Stomach (tissue), 4 donors: ENCODE measurements around the gene B4GALNT3.
"Not testable (repeated sequence)": the region's sequence is repeated elsewhere in the genome, so short reads cannot be mapped to it uniquely, and the experiment has no call there.

Experiments
- EP300 ChIP-seq: sonication (generic); formaldehyde crosslinking; IDR thresholded peaks from one replicate; pipeline ENCODE4 v1.6.1; 2017; ENCODE audit warnings: antibody characterized with exemption
- POLR2A ChIP-seq, 4 donors: fragments of 450-650 bp; IDR thresholded peaks; one replicate each; pipeline ENCODE4 v1.6.1; 2016; ENCODE audit warnings: antibody characterized with exemption in 4 of 4, control low read depth in 2 of 4, mild to moderate bottlenecking in 1 of 4, moderate library complexity in 1 of 4
- TF ChIP-seq, protein P1 (sequence below), 7 experiments: fragments of 450-650 bp in 4 of 7; fragments of 200-600 bp in 3 of 7; sonication (generic) in 3 of 7; IDR thresholded peaks; one replicate each; pipeline ENCODE4 v1.5.1; 2016 to 2019; ENCODE audit warnings: antibody characterized with exemption in 7 of 7, control low read depth in 2 of 7, mild to moderate bottlenecking in 1 of 7

DNA sequence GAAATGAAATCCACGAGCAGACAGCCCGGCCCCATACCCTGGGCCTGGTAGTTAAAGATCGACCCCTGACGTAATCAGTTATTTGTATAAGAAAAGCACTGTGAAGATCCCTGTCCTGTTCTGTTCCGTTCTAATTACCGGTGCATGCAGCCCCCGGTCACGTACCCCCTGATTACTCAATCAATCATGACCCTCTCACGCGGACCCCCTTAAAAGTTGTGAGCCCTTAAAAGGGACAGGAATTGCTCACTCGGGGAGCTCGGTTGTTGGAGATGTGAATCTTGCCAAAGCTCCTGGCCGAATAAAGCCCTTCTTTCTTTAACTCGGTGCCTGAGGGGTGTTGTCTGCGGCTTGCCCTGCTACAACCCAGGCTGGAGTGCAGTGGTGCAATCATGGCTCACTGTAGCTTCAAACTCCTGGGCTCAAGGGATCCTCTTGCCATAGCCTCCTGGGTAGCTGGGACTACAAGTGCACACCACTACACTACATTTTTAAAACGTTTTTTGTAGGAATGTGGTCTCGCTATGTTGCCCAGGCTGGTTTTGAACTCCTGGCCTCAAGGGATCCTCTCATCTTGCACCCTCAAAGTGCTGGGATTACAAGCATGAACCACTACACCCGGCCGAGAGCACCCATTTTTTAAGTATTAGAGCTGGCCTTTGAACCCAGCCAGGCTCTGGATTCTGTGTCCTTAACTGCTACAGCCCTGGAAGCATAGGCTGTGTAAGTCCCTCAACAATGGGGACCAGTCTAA, 118.4 kb downstream of the B4GALNT3 start:
- not testable (repeated sequence) for TF ChIP-seq EP300; POLR2A (IDR thresholded peaks at IDR 0.05)
- TF ChIP-seq, protein P1, sequence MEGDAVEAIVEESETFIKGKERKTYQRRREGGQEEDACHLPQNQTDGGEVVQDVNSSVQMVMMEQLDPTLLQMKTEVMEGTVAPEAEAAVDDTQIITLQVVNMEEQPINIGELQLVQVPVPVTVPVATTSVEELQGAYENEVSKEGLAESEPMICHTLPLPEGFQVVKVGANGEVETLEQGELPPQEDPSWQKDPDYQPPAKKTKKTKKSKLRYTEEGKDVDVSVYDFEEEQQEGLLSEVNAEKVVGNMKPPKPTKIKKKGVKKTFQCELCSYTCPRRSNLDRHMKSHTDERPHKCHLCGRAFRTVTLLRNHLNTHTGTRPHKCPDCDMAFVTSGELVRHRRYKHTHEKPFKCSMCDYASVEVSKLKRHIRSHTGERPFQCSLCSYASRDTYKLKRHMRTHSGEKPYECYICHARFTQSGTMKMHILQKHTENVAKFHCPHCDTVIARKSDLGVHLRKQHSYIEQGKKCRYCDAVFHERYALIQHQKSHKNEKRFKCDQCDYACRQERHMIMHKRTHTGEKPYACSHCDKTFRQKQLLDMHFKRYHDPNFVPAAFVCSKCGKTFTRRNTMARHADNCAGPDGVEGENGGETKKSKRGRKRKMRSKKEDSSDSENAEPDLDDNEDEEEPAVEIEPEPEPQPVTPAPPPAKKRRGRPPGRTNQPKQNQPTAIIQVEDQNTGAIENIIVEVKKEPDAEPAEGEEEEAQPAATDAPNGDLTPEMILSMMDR (IDR thresholded peaks at IDR 0.05): not testable (repeated sequence)
